Sigmoid colon (tissue), 7 donors: Measurements from ENCODE around the gene C1QTNF4. TPM values are rescaled to one million over a fixed set of nuclear protein-coding genes. Genes with fewer than 3 reads are reported as not detected.

Experiments
- DNase-seq: peaks from one replicate; pipeline ENCODE4 v3.0.0-alpha.2; 2019
- H3K27ac ChIP-seq, 4 donors: fragments of 200-600 bp; sonication (generic); one replicate each; pipeline ENCODE4 v1.5.1; 2016 to 2019; ENCODE audit warnings: mild to moderate bottlenecking in 1 of 4
- H3K27me3 ChIP-seq, 3 donors: fragments of 200-600 bp; sonication (generic); one replicate each; pipeline ENCODE4 v1.5.1; 2019; ENCODE audit warnings: mild to moderate bottlenecking in 1 of 3
- H3K36me3 ChIP-seq, 4 donors: fragments of 200-600 bp; sonication (generic); one replicate each; pipeline ENCODE4 v1.5.1; 2016 to 2019
- H3K4me1 ChIP-seq, 4 donors: fragments of 200-600 bp; sonication (generic); one replicate each; pipeline ENCODE4 v1.5.1; 2017 to 2019
- H3K4me3 ChIP-seq, 4 donors: fragments of 200-600 bp; sonication (generic); one replicate each; pipeline ENCODE4 v1.5.1; 2017 to 2019; ENCODE audit warnings: mild to moderate bottlenecking in 2 of 4, moderate library complexity in 1 of 4
- H3K9me3 ChIP-seq, 4 donors: fragments of 200-600 bp in 3 of 4; sonication (generic) in 3 of 4; one replicate each; pipeline versions ENCODE4 v1.5.1 to v1.6.1; 2013 to 2019
- CTCF ChIP-seq, 4 experiments: fragments of 450-650 bp in 3 of 4; fragments of 200-600 bp in 1 of 4; IDR thresholded peaks; one replicate each; pipeline ENCODE4 v1.5.1; 2016 to 2019; ENCODE audit warnings: antibody characterized with exemption in 4 of 4, mild to moderate bottlenecking in 3 of 4, moderate library complexity in 2 of 4
- EP300 ChIP-seq, 4 donors: sonication (generic); formaldehyde crosslinking; IDR thresholded peaks; one replicate each; pipeline ENCODE4 v1.6.1; 2017; ENCODE audit warnings: antibody characterized with exemption in 4 of 4
- POLR2A ChIP-seq, 2 donors: fragments of 450-650 bp; IDR thresholded peaks; one replicate each; pipeline ENCODE4 v1.6.1; 2016; ENCODE audit warnings: antibody characterized with exemption in 2 of 2, mild to moderate bottlenecking in 2 of 2, moderate library complexity in 2 of 2
- POLR2AphosphoS5 ChIP-seq, 4 donors: sonication (generic); formaldehyde crosslinking; IDR thresholded peaks; one replicate each; pipeline ENCODE4 v1.6.1; 2017; ENCODE audit warnings: antibody characterized with exemption in 4 of 4
- WGBS, 2 donors: extraction: QIAGEN DNeasy Blood & Tissue Kit; methylation state at CpG; one replicate each; pipeline ENCODE4 v1.1.7; 2013; 5-methylcytosine and 5-hydroxymethylcytosine counted together
- intact Hi-C: fragments of 100-400 bp; cut with DNase I; formaldehyde crosslinking; loops from one replicate; pipeline ENCODE4 v1.15.1; 2023
- polyA plus RNA-seq, 3 donors: library from polyadenylated mRNA; stranded (reverse); fragments of 200-250 nt; gene quantifications; one replicate each; pipeline ENCODE4 v1.2.3, GENCODE V29; 2013
- total RNA-seq, 4 donors: library from RNA; depleted of rRNA; stranded (reverse); fragments of >200 nt; gene quantifications; one replicate each; pipeline ENCODE4 v1.1.0, GENCODE V29; 2016
- donor health status: healthy with polysubstance abuse.
- donor health status: Bipolar disorder and iron deficiency.
- donor health status: healthy.

C1QTNF4 gene
- total and polyA plus RNA-seq, 7 donors, result 1.3 to 15.5 (median 6.2) TPM; not detected in 1

GRCh38 chr11:47587723-47588326, 6.4 kb downstream of the C1QTNF4 start:
- Histone ChIP-seq H3K27ac (peak overlapping the region in 1 of 4 donors; percentile 27), H3K4me3 (no peak overlapping the region), H3K4me1 (peaks cover 0 to 14% (median 6%) of the 10 kb centered on the region in 4 donors), H3K36me3 (peaks cover 16 to 29% (median 17%) of the 10 kb centered on the region in 4 donors), H3K27me3 (peaks cover 0 to 26% (median 23%) of the 10 kb centered on the region in 3 donors), H3K9me3 (no peaks in the 10 kb centered on the region)
- TF ChIP-seq CTCF (IDR thresholded peaks at IDR 0.05) (no peak), POLR2AphosphoS5 (IDR thresholded peaks at IDR 0.05) (no peak), POLR2A (IDR thresholded peaks at IDR 0.05) (no peak), EP300 (IDR thresholded peaks at IDR 0.05) (no peak)
- WGBS, 2 donors, result 66 to 77% methylated on average over 14 of the region's 14 CpGs
- intact Hi-C loops, result no loop called here
- DNase-seq, result peak; percentile 82

DNA sequence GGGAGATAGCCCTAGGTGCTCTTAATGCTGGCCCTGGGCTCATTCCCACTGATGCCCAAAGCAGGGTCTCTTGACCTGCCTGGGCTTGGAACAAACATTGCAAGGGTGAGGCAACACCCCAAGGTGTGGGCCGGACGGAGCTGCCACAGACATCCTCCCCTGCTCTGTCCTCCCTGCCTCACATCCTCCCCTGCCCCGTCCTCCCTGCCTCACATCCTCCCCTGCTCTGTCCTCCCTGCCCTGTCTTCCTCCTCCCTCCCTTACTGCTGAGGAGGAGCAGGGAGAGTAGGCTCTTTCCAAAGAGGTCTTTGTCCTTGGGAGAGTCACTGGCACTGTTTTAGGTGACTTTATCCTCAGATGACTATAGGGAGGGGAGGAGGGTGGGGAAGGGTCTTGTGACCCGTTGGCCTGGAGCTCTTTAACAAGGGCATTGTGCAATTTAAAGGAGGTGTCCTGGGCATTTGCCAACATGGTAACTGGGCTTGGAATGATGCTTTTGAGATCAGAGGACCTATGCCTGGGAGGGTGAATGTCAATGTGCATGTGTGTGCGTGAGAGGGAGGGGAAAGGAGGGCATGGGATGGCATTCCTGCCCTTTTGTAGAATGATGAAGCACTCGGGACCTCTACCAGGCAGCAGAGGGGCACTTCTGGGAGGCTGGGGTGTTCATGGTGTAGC, 7.0 kb downstream of the C1QTNF4 start:
- TF ChIP-seq EP300 (IDR thresholded peaks at IDR 0.05) (no peak), POLR2A (IDR thresholded peaks at IDR 0.05) (no peak), POLR2AphosphoS5 (IDR thresholded peaks at IDR 0.05) (no peak), CTCF (IDR thresholded peaks at IDR 0.05) (no peak)
- H3K9me3 ChIP-seq, result no peaks in the 10 kb centered on the region

DNA sequence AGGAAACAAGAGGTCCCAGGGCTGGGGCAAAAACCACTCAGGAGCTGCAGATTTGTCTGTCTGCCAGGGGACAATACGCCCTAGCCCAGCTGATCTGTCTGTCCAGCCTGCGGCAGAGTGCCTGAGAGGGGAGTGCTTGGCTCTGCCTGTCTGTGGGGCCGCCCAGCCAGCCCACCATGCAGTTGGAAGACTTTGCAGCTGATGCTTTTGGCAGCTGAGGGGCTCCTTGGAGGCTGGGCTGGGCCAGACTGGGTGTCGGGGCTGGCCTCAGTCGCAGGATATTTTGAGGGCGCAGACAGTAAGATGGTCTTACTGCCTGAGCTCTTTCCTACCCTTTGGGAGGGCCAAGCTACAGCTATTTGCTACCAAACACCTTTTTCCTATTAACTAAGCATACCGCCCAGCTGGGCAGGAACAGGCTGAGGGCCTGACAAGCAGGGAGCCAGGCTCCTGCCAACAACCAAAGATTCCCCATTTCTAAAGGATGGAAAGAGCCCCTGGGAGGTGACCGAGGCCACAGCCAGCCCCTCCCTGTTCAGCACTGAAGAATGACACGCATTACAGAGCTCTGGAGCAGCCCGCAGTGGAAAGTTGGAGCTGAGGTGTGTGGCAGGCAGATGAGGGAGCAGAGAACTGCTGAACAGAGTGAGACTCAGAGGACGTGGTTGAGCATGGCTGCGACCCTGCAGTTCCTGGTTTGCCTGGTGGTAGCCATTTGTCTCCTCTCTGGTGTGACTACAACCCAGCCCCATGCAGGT, 7.9 kb downstream of the C1QTNF4 start, which contains the start of gene FAM180B:
FAM180B (plus strand) TSS at position 581 of the 758 bp plus-strand sequence; CDS start at position 672, 91 bp downstream.
- TF ChIP-seq CTCF (IDR thresholded peaks at IDR 0.05) (no peak), POLR2AphosphoS5 (IDR thresholded peaks at IDR 0.05) (no peak), POLR2A (IDR thresholded peaks at IDR 0.05) (no peak)
- Histone ChIP-seq H3K27me3 (peaks cover 0 to 14% (median 9%) of the 10 kb centered on the region in 3 donors), H3K4me3 (no peak within 1 kb of the TSS), H3K27ac (peak within 1 kb of the TSS in 1 of 4 donors; percentile 27), H3K36me3 (peaks cover 31 to 44% (median 33%) of the 10 kb centered on the region in 4 donors), H3K4me1 (peaks cover 0 to 14% (median 6%) of the 10 kb centered on the region in 4 donors), H3K9me3 (no peaks in the 10 kb centered on the region)
- intact Hi-C loops, result no loop called here
- 86 to 88% methylated on average over 12 of the region's 12 CpGs for WGBS, 2 donors
- no peak for DNase-seq

More for the DNA sequence above, 7.0 kb downstream of the C1QTNF4 start:
- Histone ChIP-seq H3K4me3 (no peak overlapping the region), H3K27ac (peak overlapping the region in 1 of 4 donors; percentile 27), H3K4me1 (peaks cover 0 to 14% (median 6%) of the 10 kb centered on the region in 4 donors), H3K27me3 (peaks cover 0 to 20% (median 16%) of the 10 kb centered on the region in 3 donors), H3K36me3 (peaks cover 22 to 35% (median 24%) of the 10 kb centered on the region in 4 donors)
- DNase-seq, result no peak
- 66 to 73% methylated on average over 6 of the region's 6 CpGs for WGBS, 2 donors
- intact Hi-C loops, result no loop called here

DNA sequence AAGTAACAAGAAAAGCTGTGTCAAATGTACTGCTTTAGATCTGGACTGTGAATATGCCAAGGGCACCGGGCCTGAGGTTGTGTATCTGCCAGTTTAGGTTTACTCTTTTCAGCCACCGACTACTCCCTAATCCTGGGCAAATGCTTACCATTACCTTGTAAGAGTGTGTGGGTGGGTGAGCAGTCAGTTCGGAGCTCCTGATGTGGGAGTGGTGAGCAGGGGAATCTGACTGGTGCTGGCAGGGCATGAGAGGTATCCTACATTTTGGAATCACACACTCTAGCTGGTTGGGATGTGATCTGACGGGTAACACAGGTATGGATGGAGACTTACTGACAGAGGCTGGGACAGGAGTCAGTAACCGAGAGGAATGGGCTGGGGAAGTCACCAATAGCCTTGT, 10.4 kb downstream of the C1QTNF4 start:
- WGBS, 2 donors, result 93 to 97% methylated on average over 5 of the region's 5 CpGs
- TF ChIP-seq EP300 (IDR thresholded peaks at IDR 0.05) (no peak), CTCF (IDR thresholded peaks at IDR 0.05) (no peak), POLR2A (IDR thresholded peaks at IDR 0.05) (no peak), POLR2AphosphoS5 (IDR thresholded peaks at IDR 0.05) (no peak)
- Histone ChIP-seq H3K27ac (no peak overlapping the region), H3K9me3 (no peaks in the 10 kb centered on the region), H3K36me3 (peaks cover 35 to 57% (median 36%) of the 10 kb centered on the region in 4 donors), H3K4me1 (peaks cover 0 to 15% (median 13%) of the 10 kb centered on the region in 4 donors), H3K4me3 (no peak overlapping the region), H3K27me3 (no peaks in the 10 kb centered on the region)
- DNase-seq, result no peak
- intact Hi-C loops, result no loop called here
